ENCODE data around the gene RBBP8.
A peak's percentile ranks its signal among the peaks of the same experiment; 100 is the strongest.

Gene RBBP8

DNA sequence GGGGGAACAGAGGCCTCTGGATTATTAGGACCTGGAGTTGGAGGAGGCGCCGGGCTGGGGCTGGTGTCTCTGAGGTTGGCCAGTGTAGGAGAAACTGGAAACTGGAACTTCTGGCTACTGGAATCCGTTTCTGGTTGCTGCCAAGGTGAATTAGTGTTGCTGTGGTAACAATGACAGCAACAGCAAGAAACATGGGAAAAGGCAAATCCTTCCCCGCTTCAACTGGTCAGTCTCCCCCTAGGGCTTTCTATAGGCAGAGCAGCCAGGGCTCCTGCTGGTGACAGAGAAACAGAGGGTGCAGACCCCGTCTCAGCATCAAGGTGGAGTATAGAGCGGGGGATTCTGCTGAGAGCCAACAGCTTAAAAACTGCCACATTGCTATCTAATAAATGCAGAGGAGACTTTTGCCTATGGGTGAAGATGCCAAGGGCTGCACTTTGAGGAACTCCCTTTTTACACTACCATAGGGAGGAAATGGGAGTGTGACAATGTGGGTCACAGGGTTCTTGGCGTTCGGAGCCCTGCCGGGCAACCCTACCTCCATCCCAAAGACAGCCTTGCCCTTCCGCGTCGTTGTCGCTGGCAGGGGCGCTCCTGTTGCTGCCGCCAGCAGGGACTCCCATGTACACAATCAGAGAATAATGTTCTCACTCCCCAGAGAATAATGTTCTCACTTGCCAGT, 120.8 kb downstream of the RBBP8 start:
- TF ChIP-seq EGR1 (IDR thresholded peaks at IDR 0.05): no peak
- TF ChIP-seq RAD21 (IDR thresholded peaks at IDR 0.05; ENCODE audit: low read depth): peak; percentile 42

DNA sequence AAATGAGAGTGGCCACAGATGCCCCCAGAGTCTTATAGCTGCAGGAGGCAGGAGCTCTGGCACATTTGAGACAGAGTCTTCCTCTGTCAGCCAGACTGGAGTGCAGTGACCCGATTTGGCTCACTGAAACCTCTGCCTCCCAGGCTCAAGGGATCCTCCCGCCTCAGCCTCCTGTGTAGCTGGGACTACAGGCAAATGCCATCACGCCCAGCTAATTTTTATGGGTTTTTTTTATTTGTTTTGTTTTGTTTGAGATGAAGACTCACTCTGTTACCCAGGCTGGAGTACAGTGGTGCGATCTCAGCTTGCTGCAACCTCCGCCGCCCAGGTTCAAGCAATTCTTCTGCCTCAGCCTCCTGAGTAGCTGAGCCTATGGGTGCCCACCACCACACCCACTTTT, 121.4 kb downstream of the RBBP8 start:
- no peak for TF ChIP-seq EGR1 (IDR thresholded peaks at IDR 0.05)
- TF ChIP-seq, protein P1, sequence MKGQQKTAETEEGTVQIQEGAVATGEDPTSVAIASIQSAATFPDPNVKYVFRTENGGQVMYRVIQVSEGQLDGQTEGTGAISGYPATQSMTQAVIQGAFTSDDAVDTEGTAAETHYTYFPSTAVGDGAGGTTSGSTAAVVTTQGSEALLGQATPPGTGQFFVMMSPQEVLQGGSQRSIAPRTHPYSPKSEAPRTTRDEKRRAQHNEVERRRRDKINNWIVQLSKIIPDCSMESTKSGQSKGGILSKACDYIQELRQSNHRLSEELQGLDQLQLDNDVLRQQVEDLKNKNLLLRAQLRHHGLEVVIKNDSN (IDR thresholded peaks at IDR 0.05): no peak
- TF ChIP-seq, protein P2, sequence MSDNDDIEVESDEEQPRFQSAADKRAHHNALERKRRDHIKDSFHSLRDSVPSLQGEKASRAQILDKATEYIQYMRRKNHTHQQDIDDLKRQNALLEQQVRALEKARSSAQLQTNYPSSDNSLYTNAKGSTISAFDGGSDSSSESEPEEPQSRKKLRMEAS (IDR thresholded peaks at IDR 0.05): no peak
- TF ChIP-seq, protein P3, sequence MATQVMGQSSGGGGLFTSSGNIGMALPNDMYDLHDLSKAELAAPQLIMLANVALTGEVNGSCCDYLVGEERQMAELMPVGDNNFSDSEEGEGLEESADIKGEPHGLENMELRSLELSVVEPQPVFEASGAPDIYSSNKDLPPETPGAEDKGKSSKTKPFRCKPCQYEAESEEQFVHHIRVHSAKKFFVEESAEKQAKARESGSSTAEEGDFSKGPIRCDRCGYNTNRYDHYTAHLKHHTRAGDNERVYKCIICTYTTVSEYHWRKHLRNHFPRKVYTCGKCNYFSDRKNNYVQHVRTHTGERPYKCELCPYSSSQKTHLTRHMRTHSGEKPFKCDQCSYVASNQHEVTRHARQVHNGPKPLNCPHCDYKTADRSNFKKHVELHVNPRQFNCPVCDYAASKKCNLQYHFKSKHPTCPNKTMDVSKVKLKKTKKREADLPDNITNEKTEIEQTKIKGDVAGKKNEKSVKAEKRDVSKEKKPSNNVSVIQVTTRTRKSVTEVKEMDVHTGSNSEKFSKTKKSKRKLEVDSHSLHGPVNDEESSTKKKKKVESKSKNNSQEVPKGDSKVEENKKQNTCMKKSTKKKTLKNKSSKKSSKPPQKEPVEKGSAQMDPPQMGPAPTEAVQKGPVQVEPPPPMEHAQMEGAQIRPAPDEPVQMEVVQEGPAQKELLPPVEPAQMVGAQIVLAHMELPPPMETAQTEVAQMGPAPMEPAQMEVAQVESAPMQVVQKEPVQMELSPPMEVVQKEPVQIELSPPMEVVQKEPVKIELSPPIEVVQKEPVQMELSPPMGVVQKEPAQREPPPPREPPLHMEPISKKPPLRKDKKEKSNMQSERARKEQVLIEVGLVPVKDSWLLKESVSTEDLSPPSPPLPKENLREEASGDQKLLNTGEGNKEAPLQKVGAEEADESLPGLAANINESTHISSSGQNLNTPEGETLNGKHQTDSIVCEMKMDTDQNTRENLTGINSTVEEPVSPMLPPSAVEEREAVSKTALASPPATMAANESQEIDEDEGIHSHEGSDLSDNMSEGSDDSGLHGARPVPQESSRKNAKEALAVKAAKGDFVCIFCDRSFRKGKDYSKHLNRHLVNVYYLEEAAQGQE (IDR thresholded peaks at IDR 0.05; ENCODE audit: low read depth): no peak
- no peak for TF ChIP-seq TEAD4 (IDR thresholded peaks at IDR 0.05)
- no peak for TF ChIP-seq CREB1 (IDR thresholded peaks at IDR 0.05; ENCODE audit: low read depth)

DNA sequence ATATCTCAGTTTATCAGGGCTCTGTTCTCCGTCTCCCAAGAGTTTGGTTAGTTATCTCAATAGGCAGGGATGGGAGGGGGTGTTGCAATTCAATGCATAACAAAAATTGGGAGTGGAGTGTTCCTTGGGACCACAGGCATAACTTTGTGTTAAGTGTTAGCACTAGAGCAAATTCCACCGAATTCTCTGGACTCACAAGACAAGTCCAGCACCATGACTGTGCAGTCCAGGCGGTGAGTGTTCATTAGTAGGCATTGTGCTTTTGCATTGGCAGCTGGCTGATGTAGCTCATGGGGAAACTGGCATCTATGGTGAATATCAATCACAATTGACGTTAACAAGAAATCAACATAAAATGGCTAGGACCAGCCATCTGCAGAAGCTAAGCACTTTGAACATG, 123.2 kb downstream of the RBBP8 start:
- no peak for TF ChIP-seq YY1 (IDR thresholded peaks at IDR 0.05; ENCODE audit: low read depth)
- TF ChIP-seq EP300 (IDR thresholded peaks at IDR 0.05; ENCODE audit: borderline replicate concordance): no peak
- TF ChIP-seq FOXM1 (IDR thresholded peaks at IDR 0.05; ENCODE audit: borderline replicate concordance, low read depth): no peak
- TF ChIP-seq, protein P2 (IDR thresholded peaks at IDR 0.05): no peak
- no peak for TF ChIP-seq CREB1 (IDR thresholded peaks at IDR 0.05; ENCODE audit: low read depth)
- no peak for TF ChIP-seq TEAD4 (IDR thresholded peaks at IDR 0.05)
- no peak for TF ChIP-seq EGR1 (IDR thresholded peaks at IDR 0.05)
- TF ChIP-seq TAF1 (IDR thresholded peaks at IDR 0.05; ENCODE audit: low read depth): no peak
- TF ChIP-seq, protein P3 (IDR thresholded peaks at IDR 0.05; ENCODE audit: low read depth): no peak
- TF ChIP-seq CEBPB (IDR thresholded peaks at IDR 0.05): no peak
- TF ChIP-seq RAD21 (IDR thresholded peaks at IDR 0.05; ENCODE audit: low read depth): no peak
- TF ChIP-seq NFIC (IDR thresholded peaks at IDR 0.05): no peak
- TF ChIP-seq TCF12 (IDR thresholded peaks at IDR 0.05; ENCODE audit: low read depth): no peak

DNA sequence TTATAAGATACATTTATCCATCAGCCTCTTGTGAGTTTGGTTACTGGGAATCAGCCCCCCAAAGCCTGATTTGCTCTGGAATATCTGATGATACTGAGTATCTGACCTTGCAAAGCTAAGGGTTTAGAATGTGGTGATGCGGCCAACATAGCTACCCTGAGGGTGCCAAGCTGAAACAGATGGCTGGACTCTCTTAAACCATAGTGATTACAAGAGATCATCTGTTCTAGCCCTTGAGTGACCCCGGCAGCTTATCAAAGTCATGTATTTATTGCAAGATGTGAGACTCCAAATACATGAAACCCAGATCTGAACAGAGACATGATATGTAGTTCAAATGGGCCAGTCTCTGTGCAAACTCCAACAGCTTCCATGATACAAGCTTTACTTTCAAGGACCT, 124.0 kb downstream of the RBBP8 start:
- TF ChIP-seq RAD21 (IDR thresholded peaks at IDR 0.05; ENCODE audit: low read depth): no peak
- TF ChIP-seq YY1 (IDR thresholded peaks at IDR 0.05; ENCODE audit: low read depth): no peak
- no peak for TF ChIP-seq CREB1 (IDR thresholded peaks at IDR 0.05; ENCODE audit: low read depth)
- TF ChIP-seq CEBPB (IDR thresholded peaks at IDR 0.05): no peak
- no peak for TF ChIP-seq EGR1 (IDR thresholded peaks at IDR 0.05)

DNA sequence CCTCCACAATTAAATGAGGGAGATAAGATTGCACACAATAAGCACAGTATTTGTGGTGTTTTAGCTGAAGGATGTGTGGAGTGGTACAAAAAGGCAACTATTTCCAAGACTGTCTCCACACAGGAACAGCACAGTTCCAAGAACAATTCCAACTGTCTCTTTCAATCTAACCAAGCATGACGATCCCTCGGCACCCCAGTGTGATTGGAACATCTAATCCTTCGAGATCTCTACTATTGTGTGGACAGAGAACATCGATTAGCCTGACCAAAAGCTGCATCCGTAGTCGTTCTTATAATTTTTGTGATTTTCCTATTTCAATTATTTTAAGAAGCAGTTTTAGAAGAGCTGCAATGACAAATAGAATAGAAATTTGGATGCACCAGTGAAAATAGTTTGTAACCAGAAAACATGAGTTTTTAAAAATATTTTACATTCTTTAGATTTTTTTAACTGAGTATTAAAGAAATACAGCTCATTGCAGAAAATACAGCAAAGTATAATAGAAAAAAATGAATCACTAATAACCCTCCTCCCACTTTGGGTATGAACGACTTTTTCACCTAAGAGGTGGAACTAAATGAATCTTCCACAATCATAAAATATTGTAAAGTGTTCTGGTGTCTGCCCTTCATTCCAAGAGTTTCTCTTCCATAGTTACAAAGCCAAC, 125.8 kb downstream of the RBBP8 start:
- TF ChIP-seq EGR1 (IDR thresholded peaks at IDR 0.05): no peak
- no peak for TF ChIP-seq CREB1 (IDR thresholded peaks at IDR 0.05; ENCODE audit: low read depth)
- TF ChIP-seq YY1 (IDR thresholded peaks at IDR 0.05; ENCODE audit: low read depth): no peak

DNA sequence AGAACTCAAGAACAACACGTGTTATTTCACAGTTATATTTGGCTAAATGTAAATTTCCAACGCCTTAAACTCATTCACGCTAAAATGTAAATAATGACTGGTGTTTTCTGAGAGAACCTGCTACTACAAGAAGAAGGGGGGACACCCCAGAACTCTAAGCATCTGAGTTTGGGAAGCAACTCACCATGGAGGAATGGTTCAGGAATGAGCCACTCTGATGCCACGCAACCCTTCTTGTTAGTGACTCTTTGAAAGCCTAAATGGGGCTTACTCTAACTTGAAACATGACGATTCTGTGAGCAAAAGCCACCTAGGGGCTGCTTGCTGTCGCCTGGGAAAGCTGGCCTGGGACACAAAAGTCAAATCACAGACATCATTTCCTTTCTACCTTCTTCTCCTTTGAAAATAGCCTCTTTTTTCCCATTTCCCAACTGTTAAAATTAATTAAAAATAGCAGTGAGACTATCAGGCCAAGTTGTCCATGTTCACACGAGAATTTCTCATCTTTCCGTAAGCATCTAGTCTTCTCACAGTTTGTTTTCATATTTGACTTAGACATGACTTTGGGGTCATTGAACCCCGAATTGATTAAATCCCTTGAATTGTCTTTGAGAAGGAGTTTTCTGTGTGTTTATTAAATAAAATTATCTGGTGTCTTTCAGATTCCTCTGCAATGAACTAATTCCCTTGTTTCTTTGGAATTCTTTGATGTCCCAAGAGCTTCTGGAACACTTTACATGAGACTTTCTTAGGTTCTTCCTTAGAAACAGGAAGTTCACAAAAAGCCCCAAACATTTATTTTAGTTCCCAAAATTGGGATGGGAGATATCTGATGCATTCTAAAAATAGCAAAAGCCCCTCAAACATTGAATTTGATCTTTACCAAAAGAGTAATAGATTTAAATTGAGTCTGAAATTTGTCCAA, 126.7 kb downstream of the RBBP8 start:
- TF ChIP-seq EP300 (IDR thresholded peaks at IDR 0.05; ENCODE audit: borderline replicate concordance) (no peak), CEBPB (IDR thresholded peaks at IDR 0.05) (no peak), TAF1 (IDR thresholded peaks at IDR 0.05; ENCODE audit: low read depth) (no peak), NFIC (IDR thresholded peaks at IDR 0.05) (no peak), EGR1 (IDR thresholded peaks at IDR 0.05) (no peak), TCF12 (IDR thresholded peaks at IDR 0.05; ENCODE audit: low read depth) (no peak), ZBTB7A (IDR thresholded peaks at IDR 0.05; ENCODE audit: low read depth) (no peak), YY1 (IDR thresholded peaks at IDR 0.05; ENCODE audit: low read depth) (no peak), RAD21 (IDR thresholded peaks at IDR 0.05; ENCODE audit: low read depth) (no peak), TEAD4 (IDR thresholded peaks at IDR 0.05) (no peak), FOXM1 (IDR thresholded peaks at IDR 0.05; ENCODE audit: borderline replicate concordance, low read depth) (no peak), CREB1 (IDR thresholded peaks at IDR 0.05; ENCODE audit: low read depth) (no peak)
- TF ChIP-seq, protein P1 (IDR thresholded peaks at IDR 0.05): no peak
- TF ChIP-seq, protein P3 (IDR thresholded peaks at IDR 0.05; ENCODE audit: low read depth): no peak
- TF ChIP-seq, protein P2 (IDR thresholded peaks at IDR 0.05): no peak
